Stimulated activated CD4-positive, alpha-beta T cell treated with anti-CD3 and anti-CD28 coated beads, Interleukin-4, amount 100 ng/mL, for 4 hours (primary cell): Measurements from ENCODE around the gene CDH13.

Experiments used
- DNase-seq, 2 experiments: peaks; one replicate each; pipeline ENCODE4 v3.0.0-alpha.2; 2020

The CDH13 gene

DNA sequence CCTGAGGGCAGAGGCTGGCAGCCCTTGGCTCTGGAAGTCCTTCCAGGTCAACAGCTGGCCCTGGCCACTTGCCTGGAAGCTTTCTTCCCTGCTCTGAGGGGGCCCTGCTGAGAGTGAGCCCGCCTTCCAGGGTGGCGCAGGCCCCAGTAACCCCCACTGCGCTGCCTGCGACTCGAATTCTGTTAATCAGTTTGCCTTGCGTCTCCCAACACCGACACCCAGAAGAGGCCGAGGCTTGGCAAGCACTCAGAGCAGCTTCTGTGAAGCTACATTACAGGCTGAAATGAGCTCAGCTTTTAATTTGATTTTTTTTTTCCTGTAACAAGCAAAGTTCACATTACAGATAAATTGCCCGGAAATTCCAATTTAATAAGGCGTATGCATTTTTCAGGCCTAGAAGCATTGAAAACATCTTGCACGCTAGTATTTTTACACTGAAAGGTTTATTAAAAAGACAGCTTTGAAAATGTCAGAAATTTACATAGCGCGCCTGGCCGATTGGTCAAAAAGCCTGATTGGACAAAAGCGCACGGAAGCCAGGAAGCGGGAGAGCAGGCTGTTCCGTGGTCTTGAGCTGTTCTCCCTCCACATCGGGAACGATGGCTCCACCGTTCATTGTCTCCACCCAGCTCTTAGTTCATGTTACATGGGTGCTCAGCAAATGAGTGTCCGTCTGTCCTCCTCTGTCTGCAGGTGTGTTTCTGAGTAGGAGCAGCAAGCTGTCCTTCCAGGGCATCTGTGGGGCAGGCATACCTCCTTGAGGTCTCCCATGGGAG is 1115.5 kb downstream of the CDH13 start:
- no peak for DNase-seq

DNA sequence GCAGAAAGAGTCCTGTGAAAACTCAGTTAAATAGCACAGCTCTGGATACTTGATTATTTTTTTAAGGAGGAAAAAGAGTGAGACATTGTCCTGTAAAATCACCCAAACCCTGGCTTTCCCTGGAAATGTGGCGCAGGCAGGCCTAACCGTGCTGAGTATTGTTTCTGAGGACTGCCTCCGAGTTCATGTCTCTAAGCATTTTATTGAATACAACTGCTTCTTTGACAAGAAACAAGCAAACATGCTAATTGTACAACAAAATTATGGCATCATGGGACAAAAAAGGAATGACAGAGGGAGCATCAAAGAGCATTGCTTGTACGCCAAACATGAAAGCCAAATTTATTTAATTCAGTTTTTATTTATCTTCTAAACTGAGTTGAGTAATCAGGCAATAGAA is 1116.5 kb downstream of the CDH13 start:
- DNase-seq = no peak

DNA sequence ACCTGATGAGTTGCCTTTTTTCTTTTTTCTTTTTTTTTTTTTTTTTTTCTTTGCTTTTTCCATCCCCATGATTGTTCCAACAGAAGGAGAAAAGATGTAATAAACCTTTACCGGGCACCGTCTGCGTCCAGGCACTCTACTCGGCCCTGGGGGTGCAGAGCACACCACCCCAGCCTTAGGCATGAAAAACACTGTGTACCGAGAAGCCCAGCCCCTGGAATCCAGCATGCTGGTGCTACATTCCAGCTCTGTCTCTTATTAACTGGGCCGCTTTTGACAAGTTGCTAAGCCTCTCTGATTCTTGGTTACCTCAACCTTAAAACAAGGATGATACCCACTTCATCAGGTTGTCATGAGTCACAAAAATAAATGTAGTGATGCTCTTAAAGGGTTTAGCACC is 1117.0 kb downstream of the CDH13 start:
- no peak for DNase-seq

DNA sequence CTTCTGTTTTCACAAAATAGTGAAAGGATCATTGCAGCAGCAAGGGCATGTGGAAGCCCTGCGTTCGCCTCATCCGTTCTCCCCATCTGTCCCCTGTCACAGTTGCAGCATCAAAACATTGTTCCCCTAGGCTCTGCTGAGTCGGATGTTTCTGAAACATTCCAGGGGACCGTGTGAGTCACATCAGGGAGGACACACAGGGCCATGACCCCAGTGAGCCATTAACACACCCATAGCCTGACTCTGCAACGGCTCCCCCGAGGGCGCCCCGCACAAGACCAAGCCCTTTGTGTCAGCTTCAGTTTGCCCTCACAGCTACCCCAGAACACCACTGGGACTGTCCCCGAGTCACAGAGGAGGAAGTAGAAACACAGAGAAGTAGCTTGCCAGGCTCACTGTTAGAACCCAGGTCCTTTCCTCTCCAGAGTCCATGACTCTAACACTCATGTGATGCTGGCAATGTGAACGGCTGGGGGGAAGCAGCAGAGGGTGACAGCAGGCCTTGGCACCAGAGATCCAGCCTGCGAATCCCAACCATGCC is 1117.7 kb downstream of the CDH13 start:
- DNase-seq = no peak

DNA sequence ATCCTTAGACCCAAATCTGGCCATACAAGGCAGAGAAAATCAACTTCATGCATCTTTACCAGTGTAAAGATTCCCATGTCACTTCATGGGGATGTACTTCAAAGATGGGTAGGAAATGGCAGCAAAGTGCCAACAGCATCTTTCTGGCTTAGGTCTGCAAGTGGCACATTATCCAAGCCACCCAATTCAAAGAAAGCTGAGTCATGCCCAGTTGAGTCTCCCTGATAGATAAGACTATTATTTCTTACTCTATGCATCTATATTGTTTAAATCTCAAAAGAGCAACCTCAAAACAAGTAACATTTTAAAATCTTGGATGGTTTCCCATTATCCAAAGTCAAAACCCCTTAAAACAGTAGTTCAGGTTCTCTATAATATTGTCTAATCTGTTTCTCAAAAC is 1119.8 kb downstream of the CDH13 start:
- no peak for DNase-seq

DNA sequence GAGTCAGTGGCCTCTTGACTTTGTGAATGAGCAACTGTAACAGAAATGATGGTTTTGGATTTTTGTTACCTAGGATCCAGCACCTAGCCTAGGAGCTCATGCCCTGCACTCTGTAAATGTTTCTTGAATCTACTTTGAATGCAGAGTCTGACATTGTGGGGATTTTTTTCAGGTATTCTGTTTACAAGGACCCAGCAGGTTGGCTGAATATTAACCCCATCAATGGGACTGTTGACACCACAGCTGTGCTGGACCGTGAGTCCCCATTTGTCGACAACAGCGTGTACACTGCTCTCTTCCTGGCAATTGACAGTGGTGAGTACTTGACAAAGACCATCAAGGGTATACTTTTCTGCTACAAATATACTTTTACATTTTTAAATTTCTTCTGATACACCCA is 1121.2 kb downstream of the CDH13 start:
- no peak for DNase-seq

DNA sequence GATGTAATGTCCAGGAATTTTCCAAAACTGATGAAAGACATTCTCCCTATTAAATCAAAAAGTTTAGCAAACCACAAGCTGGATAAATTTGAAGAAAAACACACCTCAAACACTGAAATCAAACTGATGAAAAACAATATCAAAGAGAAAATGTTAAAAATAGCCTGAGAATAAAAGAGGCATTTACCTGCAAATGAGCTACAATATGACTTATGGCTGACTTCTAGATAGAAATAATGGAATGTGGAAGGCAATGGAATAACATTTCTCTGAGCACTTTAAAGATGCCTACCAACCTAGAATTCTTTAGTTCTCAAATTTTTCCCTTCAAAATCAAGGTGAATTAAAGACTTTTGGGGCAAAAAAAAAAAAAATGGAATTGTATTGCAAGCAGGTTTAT is 1128.6 kb downstream of the CDH13 start:
- no peak for DNase-seq

DNA sequence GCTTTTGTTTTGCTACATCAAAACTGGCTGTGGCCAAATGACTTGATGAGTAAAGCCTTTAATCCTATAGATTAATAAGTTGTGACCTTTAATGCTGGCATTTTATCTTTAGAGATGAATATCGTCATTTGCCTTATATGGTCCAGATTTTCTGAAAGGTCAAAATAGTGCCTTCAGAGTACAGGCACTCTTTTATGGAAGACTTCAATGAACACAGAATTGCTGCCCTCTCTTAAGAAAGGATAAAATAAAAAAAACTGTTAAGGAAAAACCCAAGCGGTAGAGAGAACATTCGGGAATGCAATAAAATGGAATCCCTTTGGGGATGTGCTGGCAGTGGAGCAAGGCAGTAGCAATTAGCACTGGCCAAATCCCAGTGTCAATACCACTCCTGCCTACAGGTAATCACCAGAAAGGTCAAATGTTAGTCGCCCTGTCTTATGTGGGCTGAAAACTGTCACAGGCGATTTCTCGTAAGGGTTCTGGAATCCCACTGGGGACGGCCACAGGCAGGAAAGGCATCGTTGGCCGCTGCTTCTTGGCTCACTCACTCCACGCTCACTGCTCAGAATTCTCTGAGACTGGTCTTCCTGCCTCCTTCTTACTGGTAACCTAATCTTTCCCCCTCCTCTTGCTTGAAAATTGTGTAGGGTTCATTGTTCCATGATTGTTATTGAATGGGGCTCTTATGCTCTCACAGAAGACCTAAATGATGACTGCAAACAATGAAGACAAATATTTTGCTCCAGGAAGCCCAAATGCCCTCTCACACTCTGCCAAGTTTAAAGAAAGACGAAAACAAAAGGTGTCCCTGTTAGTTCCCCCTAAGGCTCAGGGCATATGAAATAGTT is 1135.6 kb downstream of the CDH13 start:
- DNase-seq = no peak

DNA sequence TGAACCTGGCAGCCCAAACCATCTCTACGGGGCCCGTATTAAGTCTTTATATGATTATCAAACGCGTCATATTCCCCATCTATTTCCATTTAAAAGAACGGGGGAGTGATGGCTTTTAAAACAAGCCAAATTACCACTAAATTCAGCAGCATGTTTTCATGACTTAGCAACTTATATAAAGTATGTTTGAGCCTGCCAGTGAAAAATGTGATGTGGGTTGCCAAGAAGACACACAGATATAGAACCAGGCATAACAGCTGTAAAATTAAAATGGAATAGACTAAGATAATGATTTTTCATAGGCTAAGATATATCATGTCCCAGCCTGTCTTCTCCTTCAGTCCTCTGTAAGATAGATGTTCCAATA is 1136.2 kb downstream of the CDH13 start:
- no peak for DNase-seq

DNA sequence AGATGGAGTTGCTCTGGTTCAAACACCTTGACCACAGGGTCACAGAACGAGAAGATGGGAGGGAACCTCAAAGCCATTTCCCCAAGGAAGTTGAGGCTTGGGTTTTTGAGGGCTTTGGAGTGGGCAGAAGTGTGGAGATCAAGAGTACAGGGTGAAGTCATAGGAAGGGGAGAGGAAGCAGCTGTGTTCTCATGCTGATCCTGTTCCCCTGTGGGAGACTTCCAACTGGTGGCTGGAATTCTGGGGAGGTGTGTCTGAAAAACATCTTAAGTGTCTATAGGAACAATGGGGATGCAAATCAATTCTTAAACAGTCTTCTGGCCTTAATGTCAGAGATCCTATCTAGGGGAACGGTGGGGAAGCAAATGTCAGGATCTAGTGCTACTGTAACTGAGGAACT is 1142.2 kb downstream of the CDH13 start:
- DNase-seq = no peak

DNA sequence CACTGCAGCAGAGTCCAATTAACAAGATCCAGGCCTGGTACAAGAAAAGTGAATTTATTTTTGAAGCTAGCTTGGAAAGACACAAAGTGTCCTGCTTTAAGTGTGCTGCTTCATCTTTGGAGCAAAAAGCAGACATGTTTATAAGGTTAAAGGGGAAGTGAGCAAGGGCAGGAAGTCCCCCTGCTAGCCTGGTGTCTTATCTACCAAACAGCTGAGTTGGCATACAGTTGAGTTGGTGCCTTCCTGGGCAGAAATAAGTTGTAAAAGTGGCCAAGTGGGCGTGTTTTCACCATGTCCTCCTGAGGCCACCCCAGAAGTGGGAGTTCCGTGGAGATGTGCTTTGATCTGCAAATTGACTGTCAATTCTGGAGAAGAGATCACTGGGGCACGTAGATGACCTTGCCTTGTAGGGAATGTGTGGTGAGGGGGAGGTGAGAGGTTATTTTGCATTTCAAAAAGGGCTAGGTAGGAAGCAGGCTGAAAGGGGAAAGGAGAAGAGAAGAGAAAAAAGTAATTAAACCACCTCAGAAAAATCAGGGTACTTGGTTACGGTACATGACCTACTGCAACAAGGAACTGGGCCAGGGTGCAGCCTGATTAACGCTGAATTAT is 1142.7 kb downstream of the CDH13 start:
- DNase-seq = no peak

DNA sequence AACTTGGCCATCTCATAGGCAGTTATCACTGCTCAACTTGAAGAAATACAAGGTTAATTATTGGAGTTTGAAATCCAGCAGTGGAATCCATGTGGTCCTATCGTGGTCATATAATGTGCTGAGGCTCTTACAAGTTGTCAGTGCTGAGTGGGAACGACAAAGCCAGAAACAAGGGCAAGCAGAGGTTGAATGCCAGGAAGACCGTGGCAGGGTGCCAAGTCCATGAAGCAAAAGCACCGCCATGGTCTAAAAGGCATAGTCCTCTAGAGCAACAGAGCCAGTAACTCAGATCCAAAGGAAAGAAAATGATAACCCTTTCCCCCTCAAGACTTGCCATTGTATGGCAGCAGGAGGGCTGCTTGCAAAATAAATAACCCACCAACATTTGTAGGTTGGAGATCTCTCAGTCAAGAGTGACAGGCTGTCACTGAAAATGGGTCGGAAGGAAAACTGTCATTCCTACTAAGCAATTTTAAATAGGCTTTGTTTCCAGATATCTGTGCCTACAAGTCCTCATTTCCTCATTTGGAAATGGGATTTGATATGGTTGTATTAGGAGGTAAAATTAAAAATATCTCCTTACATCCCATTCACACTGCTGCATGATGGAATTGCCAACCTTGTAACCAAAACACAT is 1144.7 kb downstream of the CDH13 start:
- DNase-seq = no peak

DNA sequence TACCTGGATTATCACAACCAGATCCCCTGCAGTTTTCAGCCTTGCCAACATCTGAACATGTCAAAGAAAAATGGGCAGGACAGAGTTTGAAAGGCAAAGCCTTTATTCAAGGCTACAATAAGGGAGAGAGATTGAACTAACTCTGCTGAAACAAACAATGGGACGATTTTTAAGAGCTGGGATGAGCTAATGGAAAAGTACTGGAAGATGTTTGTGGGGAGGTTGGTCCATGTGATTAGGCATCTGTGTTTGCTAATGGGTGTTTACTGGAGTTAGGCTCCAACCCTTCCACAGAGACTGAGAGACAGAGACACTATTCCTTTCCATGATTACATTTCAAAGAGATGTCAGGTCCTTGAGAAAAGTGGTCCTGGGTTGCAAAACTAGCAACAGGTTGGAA is 1146.0 kb downstream of the CDH13 start:
- DNase-seq = no peak

DNA sequence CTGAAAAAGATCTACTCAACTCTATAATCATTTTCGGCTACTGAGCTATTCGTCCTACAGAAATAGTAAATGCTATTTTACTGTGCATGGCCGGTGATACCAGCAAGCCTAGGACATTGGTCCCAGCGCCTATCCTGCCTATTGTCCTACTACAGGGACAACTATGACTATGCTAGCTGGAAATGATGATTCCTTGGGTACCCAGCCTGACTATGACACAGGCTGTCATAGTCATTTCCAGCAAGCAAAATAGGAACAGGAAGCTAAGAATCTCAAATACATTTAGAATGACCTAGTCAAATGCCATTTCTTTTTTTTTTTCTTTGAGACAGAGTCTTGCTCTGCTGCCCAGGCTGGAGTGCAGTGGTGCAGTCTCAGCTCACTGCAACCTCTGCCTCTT is 1147.3 kb downstream of the CDH13 start:
- no peak for DNase-seq

DNA sequence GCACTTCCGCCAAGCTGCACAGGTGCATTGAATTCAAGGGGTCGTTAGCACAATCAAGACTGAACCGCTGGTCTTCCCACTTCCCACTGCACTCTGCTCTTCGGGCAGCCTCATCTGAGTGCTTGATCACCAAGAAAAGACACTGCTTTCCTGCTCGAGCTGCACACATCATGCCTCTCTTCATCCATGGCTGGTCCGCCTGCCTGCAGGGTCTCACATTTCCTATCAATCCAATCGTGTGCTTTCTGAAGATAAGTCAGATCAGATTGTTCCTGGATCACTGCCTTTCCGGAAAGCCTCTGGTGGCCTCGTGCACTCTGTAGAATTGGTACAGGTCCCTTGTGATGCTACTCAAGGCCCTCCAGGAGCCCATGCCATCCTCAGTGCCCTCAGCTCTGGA is 1150.2 kb downstream of the CDH13 start:
- no peak for DNase-seq

DNA sequence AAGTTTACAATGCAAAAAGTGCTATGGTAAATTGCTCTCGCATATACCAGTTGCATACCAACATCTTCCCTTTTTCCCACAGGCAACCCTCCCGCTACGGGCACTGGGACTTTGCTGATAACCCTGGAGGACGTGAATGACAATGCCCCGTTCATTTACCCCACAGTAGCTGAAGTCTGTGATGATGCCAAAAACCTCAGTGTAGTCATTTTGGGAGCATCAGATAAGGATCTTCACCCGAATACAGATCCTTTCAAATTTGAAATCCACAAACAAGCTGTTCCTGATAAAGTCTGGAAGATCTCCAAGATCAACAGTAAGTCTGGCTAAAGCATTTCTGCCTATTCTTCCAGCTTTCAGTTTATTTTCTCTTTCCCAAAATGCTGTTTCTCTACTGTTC is 1153.1 kb downstream of the CDH13 start:
- DNase-seq = no peak

DNA sequence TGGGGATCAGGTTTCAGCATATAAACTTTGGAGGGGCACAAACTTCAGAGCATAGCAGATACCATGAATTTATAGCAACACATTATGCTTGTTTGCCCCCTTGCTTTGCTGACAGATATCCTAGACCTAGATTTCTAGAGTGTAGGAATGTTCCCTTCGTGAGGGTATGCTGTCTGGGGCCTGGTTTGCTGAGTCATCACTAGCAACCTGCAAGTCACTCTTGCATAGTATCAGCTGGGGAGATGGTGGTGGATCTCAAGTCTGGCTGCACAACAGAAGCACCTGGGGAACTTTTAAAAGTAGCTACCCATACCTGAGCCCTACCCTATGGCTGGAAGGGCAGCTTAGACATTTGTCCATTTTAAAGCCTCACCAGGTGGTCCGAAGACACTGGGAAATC is 1158.7 kb downstream of the CDH13 start:
- DNase-seq = no peak

DNA sequence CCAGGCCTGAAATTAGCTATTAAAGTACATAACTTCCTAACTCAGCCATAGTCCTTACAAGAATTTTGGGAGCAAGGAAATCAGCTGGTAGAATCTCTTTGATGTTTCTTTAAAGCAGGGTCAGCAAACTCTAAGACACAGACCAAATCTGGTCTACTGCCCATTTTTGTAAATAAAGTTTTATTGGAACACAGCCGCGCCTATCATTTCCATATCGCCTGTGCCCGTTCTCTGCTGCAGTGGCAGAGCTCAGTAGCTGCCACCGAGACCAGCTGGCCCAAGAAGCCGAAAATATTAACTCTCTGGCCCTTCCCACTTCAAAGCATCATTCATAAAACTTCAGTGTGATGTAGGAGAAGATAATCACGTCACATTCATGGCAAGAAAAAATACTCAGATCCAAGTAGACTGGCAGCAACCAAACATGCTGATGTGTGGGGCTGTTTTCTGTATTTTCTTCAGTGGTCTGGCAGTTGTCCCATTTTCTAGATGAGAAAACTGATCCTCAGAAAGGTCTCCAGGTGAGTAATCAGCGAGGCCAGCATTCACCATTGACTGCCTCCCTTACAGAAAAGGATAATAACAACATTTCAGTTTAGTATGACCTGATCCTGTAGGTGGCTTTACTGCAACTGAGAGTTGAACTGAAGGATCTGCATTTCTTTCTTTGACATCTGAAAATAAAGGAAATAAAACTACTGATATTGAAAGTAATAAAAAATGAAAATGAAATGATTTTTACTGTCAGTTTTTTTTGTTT is 1163.1 kb downstream of the CDH13 start:
- no peak for DNase-seq

DNA sequence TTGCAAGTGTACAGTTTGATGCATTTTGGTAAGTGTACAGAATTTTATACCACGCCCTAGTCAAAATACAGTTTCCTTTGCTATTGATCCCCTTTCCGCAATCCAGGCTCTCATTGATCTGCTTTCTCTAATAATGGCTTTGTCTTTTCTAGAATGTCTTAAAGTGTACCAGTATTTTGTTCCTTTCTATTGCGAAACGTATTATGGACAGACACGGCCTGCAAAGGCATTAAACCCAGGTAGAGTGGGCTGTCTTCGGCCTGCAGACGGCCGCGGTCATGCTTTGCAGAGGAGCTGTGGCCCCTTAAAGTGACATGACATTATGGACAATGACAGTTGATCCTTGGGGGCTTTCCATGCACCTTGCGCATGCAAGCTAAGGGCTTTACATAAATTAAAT is 1165.1 kb downstream of the CDH13 start:
- no peak for DNase-seq

DNA sequence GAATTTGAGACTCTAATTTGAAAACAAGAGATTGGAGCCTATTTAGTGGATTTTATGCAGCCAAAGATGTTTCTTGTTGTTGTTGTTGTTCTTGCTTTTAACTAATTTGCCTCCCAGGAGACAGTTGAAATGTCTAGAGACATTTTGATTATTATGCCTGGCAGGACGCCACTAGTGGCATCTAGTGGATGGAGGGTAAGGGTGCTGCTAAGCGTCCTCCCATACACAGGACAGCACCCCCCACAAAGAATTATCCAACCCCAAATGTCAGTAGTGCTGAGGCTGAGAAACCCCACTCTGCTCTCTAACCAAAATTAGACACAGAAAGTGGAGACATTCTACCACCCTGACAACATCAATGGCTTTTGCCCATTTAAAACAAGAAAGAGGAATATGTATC is 1165.6 kb downstream of the CDH13 start:
- DNase-seq = no peak

DNA sequence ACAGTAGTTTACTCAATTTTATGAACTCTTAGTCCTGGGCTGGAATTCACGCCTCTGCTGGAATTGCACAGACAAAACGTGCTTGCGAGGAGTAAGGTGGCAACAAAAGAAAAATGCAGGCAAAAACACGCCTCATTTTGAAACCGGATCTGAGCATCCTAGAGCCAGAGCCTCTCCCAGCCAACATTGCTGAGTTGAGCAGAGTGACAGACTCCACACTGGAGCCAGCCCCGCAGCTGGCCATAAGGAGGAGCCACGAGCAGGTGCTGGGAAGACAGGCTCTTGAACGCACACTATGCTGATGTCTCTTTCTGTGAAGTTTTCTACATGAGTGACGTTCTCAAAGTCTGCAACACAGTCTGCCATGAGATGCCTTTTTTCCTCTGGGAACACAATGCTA is 1166.4 kb downstream of the CDH13 start:
- no peak for DNase-seq

DNA sequence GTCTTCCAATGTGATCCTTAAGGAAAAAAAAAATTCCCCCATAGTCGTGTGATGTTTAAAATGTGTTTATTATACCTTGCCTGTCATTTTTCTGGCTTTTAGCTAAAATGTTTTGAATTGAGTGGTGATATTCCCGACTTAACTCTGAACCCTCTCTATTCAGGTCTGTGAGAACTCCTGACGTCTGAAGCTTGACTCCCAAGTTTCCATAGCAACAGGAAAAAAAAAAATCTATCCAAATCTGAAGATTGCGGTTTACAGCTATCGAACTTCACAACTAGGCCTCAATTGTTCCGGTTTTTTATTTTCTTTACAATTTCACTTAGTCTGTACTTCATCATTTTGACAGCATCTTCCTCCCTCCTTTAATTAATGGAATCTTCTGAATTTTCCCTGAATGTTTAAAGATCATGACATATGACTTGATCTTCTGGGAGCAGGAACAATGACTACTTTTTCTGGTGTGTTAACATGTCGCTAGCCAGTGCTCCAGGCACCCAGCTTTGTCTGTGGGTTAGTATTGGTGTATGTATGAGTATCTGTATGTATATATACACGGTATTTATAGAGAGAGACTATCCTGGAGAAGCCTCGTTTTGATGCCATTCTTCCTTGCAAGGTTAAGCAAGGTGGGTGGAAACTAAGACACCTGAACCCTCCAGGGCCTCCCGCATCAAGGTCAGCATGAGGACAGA is 1168.2 kb downstream of the CDH13 start:
- DNase-seq = no peak
